ENCODE data around the gene JAKMIP2.
"Not testable (repeated sequence)": the region's sequence is repeated elsewhere in the genome, so short reads cannot be mapped to it uniquely, and the experiment has no call there.

The JAKMIP2 gene

GRCh38 chr5:147611483-147611882, 171.0 kb downstream of the JAKMIP2 start:
- DNase-seq (ENCODE audit: low read depth, low spot score): peak; percentile 28

- no peak for DNase-seq (ENCODE audit: low read depth, low spot score)
Measured at GRCh38 chr5:147610798-147611197, 171.7 kb downstream of the JAKMIP2 start.

- no peak for DNase-seq (ENCODE audit: low read depth, low spot score)
Measured at GRCh38 chr5:147601652-147602051, 180.9 kb downstream of the JAKMIP2 start.

GRCh38 chr5:147591120-147591519, 191.4 kb downstream of the JAKMIP2 start:
- DNase-seq (ENCODE audit: low read depth, low spot score): no peak

- DNase-seq (ENCODE audit: low read depth, low spot score): no peak
Measured at GRCh38 chr5:147590096-147590495, 192.4 kb downstream of the JAKMIP2 start.

GRCh38 chr5:147586832-147587231, 195.7 kb downstream of the JAKMIP2 start:
- DNase-seq (ENCODE audit: low read depth, low spot score): no peak

- DNase-seq (ENCODE audit: low read depth, low spot score): no peak
Measured at GRCh38 chr5:147586221-147586620, 196.3 kb downstream of the JAKMIP2 start.

- not testable (repeated sequence) for DNase-seq (ENCODE audit: low read depth, low spot score)
Measured at GRCh38 chr5:147582272-147582671, 200.3 kb downstream of the JAKMIP2 start.

GRCh38 chr5:147580418-147580817, 202.1 kb downstream of the JAKMIP2 start:
- DNase-seq (ENCODE audit: low read depth, low spot score): not testable (repeated sequence)

GRCh38 chr5:147578228-147579024, 204.1 kb downstream of the JAKMIP2 start:
- no peak for DNase-seq (ENCODE audit: low read depth, low spot score)

GRCh38 chr5:147576646-147577535, 205.6 kb downstream of the JAKMIP2 start:
- DNase-seq (ENCODE audit: low read depth, low spot score): no peak

- no peak for DNase-seq (ENCODE audit: low read depth, low spot score)
Measured at GRCh38 chr5:147575598-147575997, 206.9 kb downstream of the JAKMIP2 start.

GRCh38 chr5:147573211-147573610, 209.3 kb downstream of the JAKMIP2 start:
- no peak for DNase-seq (ENCODE audit: low read depth, low spot score)

- DNase-seq (ENCODE audit: low read depth, low spot score): no peak
Measured at GRCh38 chr5:147568710-147569406, 213.7 kb downstream of the JAKMIP2 start.

GRCh38 chr5:147567917-147568598, 214.5 kb downstream of the JAKMIP2 start:
- DNase-seq (ENCODE audit: low read depth, low spot score): peak; percentile 95

GRCh38 chr5:147565524-147565923, 217.0 kb downstream of the JAKMIP2 start:
- DNase-seq (ENCODE audit: low read depth, low spot score): no peak

GRCh38 chr5:147564124-147564486, 218.4 kb downstream of the JAKMIP2 start:
- no peak for DNase-seq (ENCODE audit: low read depth, low spot score)

GRCh38 chr5:147563466-147564123, 218.9 kb downstream of the JAKMIP2 start:
- DNase-seq (ENCODE audit: low read depth, low spot score): no peak

- DNase-seq (ENCODE audit: low read depth, low spot score): no peak
Measured at GRCh38 chr5:147561435-147561834, 221.1 kb downstream of the JAKMIP2 start.

GRCh38 chr5:147560718-147561331, 221.7 kb downstream of the JAKMIP2 start:
- peak; percentile 84 for DNase-seq (ENCODE audit: low read depth, low spot score)

All from iPS DF 19.7 (cell line).